HG03175 (cell line): Measurements from ENCODE around the gene UGT1A6.
"Not testable (repeated sequence)": the region's sequence is repeated elsewhere in the genome, so short reads cannot be mapped to it uniquely, and the experiment has no call there.

ENCODE experiments used
- ATAC-seq: cut with Tn5 transposase; IDR thresholded peaks from one replicate; pipeline ENCODE4 v1.9.1; 2021; ENCODE audit warnings: mild to moderate bottlenecking, moderate library complexity; ENCODE audit not compliant: unreplicated experiment

UGT1A6 gene

GRCh38 chr2:233714121-233714520 lies 21.4 kb downstream of the UGT1A6 start:
- no peak for ATAC-seq

- ATAC-seq: no peak
Observed at GRCh38 chr2:233718552-233718951, 25.9 kb downstream of the UGT1A6 start, which contains the start of gene UGT1A4. Gene UGT1A4 (plus strand): TSS chr2:233718736. CDS start chr2:233718821, 85 bp downstream.

GRCh38 chr2:233728723-233729301 lies 36.1 kb downstream of the UGT1A6 start, which contains the start of gene UGT1A3:
Gene UGT1A3 (plus strand): TSS chr2:233729042. CDS start chr2:233729127, 85 bp downstream.
- ATAC-seq: no peak

DNA sequence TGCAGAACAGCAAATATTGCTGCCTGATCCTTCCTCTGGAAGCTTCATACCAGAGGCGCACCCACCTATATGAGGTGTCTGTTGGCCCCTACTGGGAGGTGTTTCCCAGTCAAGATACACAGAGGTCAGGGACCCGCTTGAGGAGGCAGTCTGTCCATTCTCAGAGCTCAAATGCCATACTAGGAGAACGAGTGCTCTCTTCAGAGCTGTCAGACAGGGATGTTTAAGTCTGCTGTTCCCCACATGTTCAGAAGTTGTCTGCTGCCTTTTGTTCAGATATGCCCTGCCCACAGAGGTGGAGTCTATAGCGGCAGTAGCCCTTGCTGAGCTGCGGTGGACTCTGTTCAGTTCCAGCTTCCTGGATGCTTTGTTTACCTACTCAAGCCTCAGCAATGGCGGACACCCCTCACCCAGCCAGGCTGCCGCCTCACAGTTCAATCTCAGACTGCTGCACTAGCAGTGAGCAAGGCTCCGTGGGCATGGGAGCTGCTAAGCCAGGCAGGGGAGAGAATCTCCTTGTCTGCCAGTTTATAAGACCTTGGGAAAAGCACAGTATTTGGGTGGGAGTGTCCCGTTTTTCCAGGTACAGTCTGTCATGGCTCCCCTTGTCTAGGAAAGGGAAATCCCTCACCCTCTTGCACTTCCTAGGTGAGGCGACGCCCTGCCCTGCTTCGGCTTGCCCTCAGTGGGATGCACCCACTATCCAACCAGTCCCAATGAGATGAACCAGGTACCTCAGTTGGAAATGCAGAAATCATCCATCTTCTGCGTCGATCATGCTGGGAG lies 44.4 kb downstream of the UGT1A6 start:
- ATAC-seq: not testable (repeated sequence)

DNA sequence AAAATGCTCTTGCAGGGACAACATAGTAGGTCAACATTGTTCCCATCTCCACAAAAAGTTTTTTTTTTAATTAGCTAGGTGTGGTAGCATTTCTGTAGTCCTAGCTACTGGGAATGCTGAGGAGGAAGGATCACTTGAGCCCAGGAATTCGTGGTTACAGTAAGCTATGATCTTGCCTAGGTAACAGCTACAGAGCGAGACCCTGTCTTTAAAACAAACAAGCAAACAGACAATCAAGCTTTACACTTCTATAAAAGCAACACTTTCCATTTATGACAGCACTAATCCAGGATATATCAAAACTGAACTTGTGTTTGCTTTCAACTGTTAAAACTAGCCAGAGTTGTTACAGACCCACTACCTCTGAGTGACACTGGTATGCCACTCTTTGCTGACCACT lies 48.2 kb downstream of the UGT1A6 start:
- ATAC-seq: no peak

GRCh38 chr2:233743464-233744259 lies 51.0 kb downstream of the UGT1A6 start:
- no peak for ATAC-seq

- ATAC-seq: no peak
Observed at GRCh38 chr2:233745073-233745755, 52.5 kb downstream of the UGT1A6 start.

DNA sequence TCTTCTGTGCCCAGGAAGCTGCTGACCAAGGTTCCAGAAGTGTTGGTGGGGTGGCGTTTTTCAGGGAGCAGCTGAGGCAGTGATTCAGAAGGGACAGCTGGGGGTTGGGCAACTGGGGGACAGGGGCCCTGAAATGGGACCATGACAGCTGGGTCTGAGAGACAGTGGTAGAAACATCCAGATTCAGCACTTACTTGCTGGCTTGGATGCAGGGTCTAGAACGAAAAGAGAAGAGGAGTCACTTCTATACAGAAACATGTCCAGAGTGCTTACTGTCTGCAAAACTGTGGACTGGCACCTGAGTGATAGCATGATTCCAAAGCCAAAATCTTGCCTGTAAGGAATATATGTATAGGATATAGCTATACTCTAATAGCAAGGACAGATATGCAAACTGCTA lies 53.1 kb downstream of the UGT1A6 start:
- not testable (repeated sequence) for ATAC-seq

DNA sequence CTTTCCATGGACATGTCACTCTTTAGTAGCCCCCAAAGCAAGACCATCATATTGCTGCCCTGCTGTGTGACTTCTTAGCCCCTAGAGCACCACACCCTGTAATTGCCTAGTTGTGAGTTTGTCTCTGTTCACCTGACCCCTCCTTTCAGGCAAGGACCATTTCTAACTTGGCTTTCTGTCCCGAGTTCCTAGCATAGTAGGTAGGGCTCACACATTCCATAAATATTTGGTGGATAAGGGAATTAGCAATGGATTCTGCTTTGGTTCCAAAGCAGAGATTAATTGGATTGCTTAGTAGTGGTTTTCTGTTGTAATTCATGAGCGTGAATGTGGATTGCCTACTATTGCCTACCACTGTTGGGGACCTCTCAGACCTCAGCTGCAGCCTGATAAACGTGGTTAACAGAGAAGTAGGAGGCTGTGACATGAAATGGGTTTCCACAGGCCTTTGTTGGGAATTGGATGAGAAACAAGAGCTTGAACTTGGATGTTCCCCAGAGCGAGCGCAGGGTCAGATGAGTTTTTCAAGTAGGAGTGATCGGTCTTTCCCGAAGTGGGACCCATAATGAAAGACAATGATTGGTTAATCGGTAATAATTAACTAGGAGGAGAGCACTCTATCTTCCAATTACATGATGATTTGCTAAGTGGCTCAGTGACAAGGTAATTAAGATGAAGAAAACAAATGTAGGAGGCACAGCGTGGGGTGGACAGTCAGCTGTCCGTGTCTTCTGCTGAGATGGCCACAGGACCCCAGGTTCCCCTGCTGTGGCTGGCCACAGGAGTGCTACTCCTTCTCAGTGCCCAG lies 54.0 kb downstream of the UGT1A6 start:
- no peak for ATAC-seq

DNA sequence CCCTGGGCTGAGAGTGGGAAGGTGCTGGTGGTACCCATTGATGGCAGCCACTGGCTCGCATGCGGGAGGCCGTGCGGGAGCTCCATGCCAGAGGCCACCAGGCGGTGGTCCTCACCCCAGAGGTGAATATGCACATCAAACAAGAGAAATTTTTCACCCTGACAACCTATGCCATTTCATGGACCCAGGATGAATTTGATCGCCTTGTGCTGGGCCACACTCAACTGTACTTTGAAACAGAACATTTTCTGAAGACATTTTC lies 54.5 kb downstream of the UGT1A6 start:
- no peak for ATAC-seq

DNA sequence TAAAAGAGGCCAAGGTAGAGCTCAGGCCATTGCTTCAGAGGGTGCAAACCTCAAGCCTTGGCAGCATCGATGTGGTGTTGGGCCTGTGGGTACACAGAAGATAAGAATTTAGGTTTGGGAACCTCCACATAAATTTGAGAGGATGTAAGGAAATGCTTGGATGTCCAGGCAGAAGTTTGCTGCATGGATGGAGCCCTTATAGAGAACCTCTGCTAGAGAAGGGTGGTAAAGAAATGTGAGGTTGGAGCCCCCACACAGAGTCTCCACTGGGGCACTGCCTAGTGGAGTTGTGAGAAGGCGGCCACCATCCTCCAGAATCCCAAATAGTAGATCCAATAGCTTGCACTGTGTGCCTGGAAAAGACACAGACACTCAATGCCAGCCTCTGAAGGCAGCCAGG lies 58.0 kb downstream of the UGT1A6 start:
- not testable (repeated sequence) for ATAC-seq

- not testable (repeated sequence) for ATAC-seq
Observed at GRCh38 chr2:233751212-233752009, 58.7 kb downstream of the UGT1A6 start.

- ATAC-seq: no peak
Observed at GRCh38 chr2:233754872-233755611, 62.4 kb downstream of the UGT1A6 start.

GRCh38 chr2:233756429-233757081 lies 63.9 kb downstream of the UGT1A6 start:
- no peak for ATAC-seq

DNA sequence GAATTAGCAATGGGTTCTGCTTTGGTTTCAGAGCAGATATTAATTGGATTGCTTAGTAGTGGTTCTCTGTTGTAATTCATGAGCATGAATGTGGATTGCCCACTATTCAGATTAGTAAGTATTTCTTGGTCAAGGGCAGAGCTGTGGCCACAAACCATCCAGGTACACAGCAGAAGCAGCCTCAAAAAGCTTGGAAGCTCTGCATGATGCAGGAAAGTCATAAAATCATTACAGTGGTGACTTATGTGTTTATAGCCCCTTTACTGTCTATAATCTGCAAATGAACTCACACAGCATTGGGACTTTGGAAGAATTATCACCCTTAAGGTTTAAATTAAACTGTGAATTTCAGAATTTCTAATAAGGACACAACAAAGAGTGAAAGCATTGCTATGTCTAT lies 65.5 kb downstream of the UGT1A6 start:
- ATAC-seq: no peak

DNA sequence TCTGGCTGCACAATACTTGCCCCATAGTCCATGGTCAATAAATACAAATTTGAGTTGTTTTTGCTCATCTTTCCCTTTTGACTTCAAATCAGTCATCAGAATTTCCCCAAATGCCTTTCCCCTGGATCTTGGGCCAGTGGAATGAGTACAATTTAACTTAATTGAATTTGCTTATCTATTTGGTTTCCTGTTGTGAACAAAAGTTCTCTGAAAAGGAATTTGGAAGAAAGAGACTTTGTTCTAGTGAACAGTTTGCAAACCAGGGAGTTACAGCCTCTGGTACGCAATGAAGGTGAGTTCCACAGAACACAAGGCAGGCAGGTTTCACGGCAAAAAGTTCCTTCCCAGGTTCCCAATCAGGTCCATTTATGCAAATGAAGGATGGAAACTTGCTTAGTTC lies 66.2 kb downstream of the UGT1A6 start:
- no peak for ATAC-seq

GRCh38 chr2:233760043-233760442 lies 67.4 kb downstream of the UGT1A6 start, which contains the start of gene UGT1A1:
Gene UGT1A1 (plus strand): TSS chr2:233760270. CDS start chr2:233760288, 18 bp downstream.
- ATAC-seq: no peak

GRCh38 chr2:233761040-233761769 lies 68.5 kb downstream of the UGT1A6 start:
- no peak for ATAC-seq
